HepG2 (cell line): Measurements from ENCODE around the gene AUP1. TPM values are rescaled to one million over a fixed set of nuclear protein-coding genes. Genes with fewer than 3 reads are reported as not detected.
A peak's percentile ranks its signal among the peaks of the same experiment; 100 is the strongest.

ENCODE experiments used
- GLI4 ChIP-seq: sonication (generic); formaldehyde crosslinking; IDR thresholded peaks from 2 replicates; pipeline ENCODE4 v1.5.1; 2020; ENCODE audit warnings: missing genetic modification reagents, mild to moderate bottlenecking, moderate library complexity, borderline replicate concordance
- HDAC2 ChIP-seq: sonication (generic); formaldehyde crosslinking; IDR thresholded peaks from 2 replicates; pipeline ENCODE4 v1.4.0; 2020; ENCODE audit warnings: missing genetic modification reagents
- HNRNPH1 ChIP-seq: fragments of 200-400 bp; formaldehyde crosslinking; optimal IDR thresholded peaks from 2 replicates; pipeline ENCODE3; 2017; ENCODE audit warnings: mild to moderate bottlenecking, low read depth, low read length
- HNRNPK ChIP-seq: fragments of 200-400 bp; formaldehyde crosslinking; IDR thresholded peaks from 2 replicates; pipeline ENCODE4 v1.6.1; 2018; ENCODE audit warnings: low read length, low read depth, moderate library complexity, mild to moderate bottlenecking; ENCODE audit not compliant: poor library complexity, severe bottlenecking
- KLF16 ChIP-seq, 2 experiments: sonication (generic) in 1 of 2; formaldehyde crosslinking in 1 of 2; IDR thresholded peaks; 2 replicates each; pipeline versions ENCODE4 v1.6.1 to v1.8.0; 2016 to 2023; ENCODE audit warnings: missing genetic modification reagents in 2 of 2, missing compliant biosample characterization in 1 of 2
- NFKB2 ChIP-seq: sonication (generic); formaldehyde crosslinking; IDR thresholded peaks from 2 replicates; pipeline ENCODE4 v1.4.0; 2020; ENCODE audit warnings: missing genetic modification reagents, borderline replicate concordance
- ONECUT2 ChIP-seq: sonication (generic); formaldehyde crosslinking; IDR thresholded peaks from 2 replicates; pipeline ENCODE4 v1.4.0; 2020; ENCODE audit warnings: missing genetic modification reagents
- SNAI1 ChIP-seq: sonication (generic); formaldehyde crosslinking; IDR thresholded peaks from 2 replicates; pipeline ENCODE4 v1.5.0; 2020; ENCODE audit warnings: mild to moderate bottlenecking, missing genetic modification reagents, borderline replicate concordance
- TBX2 ChIP-seq: sonication (generic); formaldehyde crosslinking; IDR thresholded peaks from 2 replicates; pipeline ENCODE4 v1.5.0; 2020; ENCODE audit warnings: missing genetic modification reagents, mild to moderate bottlenecking, borderline replicate concordance
- YY1 ChIP-seq: IDR thresholded peaks from 2 replicates; pipeline ENCODE4 v1.6.1; 2011; ENCODE audit warnings: low read length, low read depth, moderate library complexity, mild to moderate bottlenecking; ENCODE audit not compliant: insufficient read depth, insufficient replicate concordance
- ZMAT3 ChIP-seq: sonication (generic); formaldehyde crosslinking; conservative IDR thresholded peaks from 2 replicates; pipeline ENCODE4 v1.7.0; 2021; ENCODE audit warnings: missing genetic modification reagents
- ZNF260 ChIP-seq: sonication (generic); formaldehyde crosslinking; IDR thresholded peaks from 2 replicates; pipeline ENCODE4 v1.4.0; 2020; ENCODE audit warnings: missing genetic modification reagents, low read depth, mild to moderate bottlenecking, borderline replicate concordance
- ZNF292 ChIP-seq: sonication (generic); formaldehyde crosslinking; IDR thresholded peaks from 2 replicates; pipeline ENCODE4 v1.8.1; 2022; ENCODE audit warnings: mild to moderate bottlenecking, low read depth, missing genetic modification reagents, borderline replicate concordance
- ZNF383 ChIP-seq: sonication (generic); formaldehyde crosslinking; IDR thresholded peaks from 2 replicates; pipeline ENCODE4 v1.4.0; 2020; ENCODE audit warnings: missing genetic modification reagents, mild to moderate bottlenecking, borderline replicate concordance
- ZNF484 ChIP-seq: sonication (generic); formaldehyde crosslinking; IDR thresholded peaks from 2 replicates; pipeline ENCODE4 v1.5.1; 2020; ENCODE audit warnings: mild to moderate bottlenecking, low read depth, missing genetic modification reagents, borderline replicate concordance
- ZNF501 ChIP-seq: sonication (generic); formaldehyde crosslinking; IDR thresholded peaks from 2 replicates; pipeline ENCODE4 v1.5.1; 2020; ENCODE audit warnings: mild to moderate bottlenecking, moderate library complexity, missing genetic modification reagents
- ZNF543 ChIP-seq: sonication (generic); formaldehyde crosslinking; IDR thresholded peaks from 2 replicates; pipeline ENCODE4 v1.4.0; 2020; ENCODE audit warnings: mild to moderate bottlenecking, missing genetic modification reagents
- polyA plus RNA-seq, 8 experiments: library from polyadenylated mRNA; depleted of rRNA in 3 of 8; stranded (reverse) in 7 of 8; unstranded in 1 of 8; fragments of >200 nt; fragmentation: Illumina TruSeq in 4 of 8; extraction: Trizol in 4 of 8; gene quantifications; 2 replicates each; pipeline versions ENCODE4 v1.2.1 to v1.2.3, GENCODE V29; 2011 to 2016; ENCODE audit warnings: low read depth in 4 of 8, missing spikeins in 1 of 8, mixed read lengths in 1 of 8; ENCODE audit not compliant: insufficient read depth in 1 of 8
- total RNA-seq, 5 experiments: library from RNA; depleted of rRNA; stranded (reverse); fragments of >200 nt; fragmentation: Illumina TruSeq; extraction: Trizol; gene quantifications; 2 replicates each; pipeline ENCODE4 v1.2.3, GENCODE V29; 2016; ENCODE audit warnings: low read depth in 1 of 5
- TF ChIP-seq, protein P1 (sequence below): sonication (generic); formaldehyde crosslinking; IDR thresholded peaks from 2 replicates; pipeline ENCODE4 v1.4.0; 2020; ENCODE audit warnings: missing genetic modification reagents; ENCODE audit errors: not compliant biosample characterization
- TF ChIP-seq, protein P2 (sequence below), 2 experiments: sonication (generic) in 1 of 2; formaldehyde crosslinking in 1 of 2; IDR thresholded peaks; 2 replicates each; pipeline versions ENCODE4 v1.5.1 to v1.6.1; 2011 to 2020; ENCODE audit warnings: borderline replicate concordance in 1 of 2, low read depth in 1 of 2, low read length in 1 of 2, mild to moderate bottlenecking in 1 of 2, missing genetic modification reagents in 1 of 2, moderate library complexity in 1 of 2
- TF ChIP-seq, protein P3 (sequence below): sonication (generic); formaldehyde crosslinking; IDR thresholded peaks from 2 replicates; pipeline ENCODE4 v1.5.1; 2020; ENCODE audit warnings: missing genetic modification reagents, mild to moderate bottlenecking, borderline replicate concordance
- TF ChIP-seq, protein P4 (sequence below): sonication (generic); formaldehyde crosslinking; IDR thresholded peaks from 2 replicates; pipeline ENCODE4 v1.4.0; 2020; ENCODE audit warnings: missing genetic modification reagents, borderline replicate concordance

The AUP1 gene
- total and polyA plus RNA-seq, 2 of the 13 experiments (the other 11 are each of a cell fraction or from before 2014, with no cell fraction given) = 174 to 267 TPM

DNA sequence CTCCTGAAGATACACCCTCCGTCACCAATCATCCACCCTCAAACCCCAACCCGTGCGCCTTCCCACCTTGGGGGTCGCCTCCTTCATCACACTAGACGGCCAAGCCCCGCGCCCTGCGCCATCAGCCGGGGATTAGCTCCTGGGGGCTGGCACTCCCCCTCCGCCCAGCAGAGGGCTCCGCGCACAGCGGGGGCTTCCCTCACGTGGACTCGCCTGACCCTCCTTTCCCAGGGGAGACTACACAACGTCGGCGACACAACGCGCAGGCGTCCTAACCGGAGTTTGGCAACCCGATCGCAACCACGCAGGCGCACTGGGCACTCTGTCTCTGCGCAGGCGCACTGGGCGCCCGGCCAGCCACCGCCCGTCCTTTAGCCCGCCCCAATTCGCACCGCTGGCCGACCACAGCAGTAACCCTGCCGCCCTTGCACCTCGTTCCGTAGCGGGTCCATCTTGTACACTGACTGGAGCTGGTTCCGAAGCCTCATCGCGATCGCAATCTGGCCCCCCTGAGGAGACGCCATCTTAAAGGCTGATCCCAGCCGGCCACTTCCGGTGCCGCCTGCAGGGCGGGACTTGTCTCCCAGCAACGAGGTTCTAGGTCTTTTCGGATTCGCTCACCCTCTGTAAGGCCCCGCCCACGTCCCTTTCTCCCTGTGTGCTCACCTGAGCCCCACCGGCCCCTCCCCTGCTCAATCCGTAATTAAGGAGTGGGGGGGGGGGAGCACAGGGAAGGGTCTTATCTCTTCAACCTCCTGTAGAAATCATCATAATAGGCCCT lies 22.2 kb downstream of the AUP1 start, which contains the start of gene PCGF1 (continued):
- TF ChIP-seq NFKB2 (CRISPR knock-in tag) = peak; percentile 91; the same call in 1 of the 2 replicates
- TF ChIP-seq ZNF383 (CRISPR knock-in tag) = peak; percentile 97
- no peak; the same call in 1 of the 2 replicates for TF ChIP-seq ZNF260
- TF ChIP-seq ZNF292 = peak; percentile 57; the same call in 1 of the 2 replicates
- TF ChIP-seq TBX2 (CRISPR knock-in tag) = peak; percentile 78
- TF ChIP-seq ZNF501 = peak; percentile 90
- no peak for TF ChIP-seq ONECUT2 (CRISPR knock-in tag)
- TF ChIP-seq KLF16 (CRISPR knock-in tag; IDR thresholded peaks at IDR 0.05) = peak in 1 of 2 experiments; percentile 97; a peak in 2 of 4 replicates
- TF ChIP-seq HNRNPK = peak; percentile 69
- peak; percentile 96 for TF ChIP-seq ZNF543 (CRISPR knock-in tag)
- TF ChIP-seq, protein P1, sequence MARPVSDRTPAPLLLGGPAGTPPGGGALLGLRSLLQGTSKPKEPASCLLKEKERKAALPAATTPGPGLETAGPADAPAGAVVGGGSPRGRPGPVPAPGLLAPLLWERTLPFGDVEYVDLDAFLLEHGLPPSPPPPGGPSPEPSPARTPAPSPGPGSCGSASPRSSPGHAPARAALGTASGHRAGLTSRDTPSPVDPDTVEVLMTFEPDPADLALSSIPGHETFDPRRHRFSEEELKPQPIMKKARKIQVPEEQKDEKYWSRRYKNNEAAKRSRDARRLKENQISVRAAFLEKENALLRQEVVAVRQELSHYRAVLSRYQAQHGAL (CRISPR knock-in tag) = no peak
- TF ChIP-seq, protein P2, sequence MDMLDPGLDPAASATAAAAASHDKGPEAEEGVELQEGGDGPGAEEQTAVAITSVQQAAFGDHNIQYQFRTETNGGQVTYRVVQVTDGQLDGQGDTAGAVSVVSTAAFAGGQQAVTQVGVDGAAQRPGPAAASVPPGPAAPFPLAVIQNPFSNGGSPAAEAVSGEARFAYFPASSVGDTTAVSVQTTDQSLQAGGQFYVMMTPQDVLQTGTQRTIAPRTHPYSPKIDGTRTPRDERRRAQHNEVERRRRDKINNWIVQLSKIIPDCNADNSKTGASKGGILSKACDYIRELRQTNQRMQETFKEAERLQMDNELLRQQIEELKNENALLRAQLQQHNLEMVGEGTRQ (IDR thresholded peaks at IDR 0.05; ENCODE audit: low read depth, low read length) = peak; percentile 82
- TF ChIP-seq, protein P2 (CRISPR knock-in tag; IDR thresholded peaks at IDR 0.05; ENCODE audit: borderline replicate concordance) = peak; percentile 81
- TF ChIP-seq, protein P3, sequence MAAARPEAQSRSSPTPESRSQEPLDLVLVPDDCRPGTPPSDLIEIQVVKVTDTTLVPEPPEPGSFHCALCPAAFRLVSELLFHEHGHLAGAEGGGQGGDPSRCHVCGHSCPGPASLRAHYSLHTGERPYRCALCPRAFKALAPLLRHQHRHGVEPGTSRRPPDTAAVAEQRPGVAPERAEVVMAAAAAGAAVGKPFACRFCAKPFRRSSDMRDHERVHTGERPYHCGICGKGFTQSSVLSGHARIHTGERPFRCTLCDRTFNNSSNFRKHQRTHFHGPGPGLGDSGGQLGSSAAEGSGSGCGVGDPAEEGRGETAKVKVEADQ (CRISPR knock-in tag) = peak; percentile 93
- TF ChIP-seq YY1 = peak; percentile 97
- peak; percentile 36; the same call in 1 of the 2 replicates for TF ChIP-seq ZMAT3 (CRISPR knock-in tag)
- TF ChIP-seq, protein P4, sequence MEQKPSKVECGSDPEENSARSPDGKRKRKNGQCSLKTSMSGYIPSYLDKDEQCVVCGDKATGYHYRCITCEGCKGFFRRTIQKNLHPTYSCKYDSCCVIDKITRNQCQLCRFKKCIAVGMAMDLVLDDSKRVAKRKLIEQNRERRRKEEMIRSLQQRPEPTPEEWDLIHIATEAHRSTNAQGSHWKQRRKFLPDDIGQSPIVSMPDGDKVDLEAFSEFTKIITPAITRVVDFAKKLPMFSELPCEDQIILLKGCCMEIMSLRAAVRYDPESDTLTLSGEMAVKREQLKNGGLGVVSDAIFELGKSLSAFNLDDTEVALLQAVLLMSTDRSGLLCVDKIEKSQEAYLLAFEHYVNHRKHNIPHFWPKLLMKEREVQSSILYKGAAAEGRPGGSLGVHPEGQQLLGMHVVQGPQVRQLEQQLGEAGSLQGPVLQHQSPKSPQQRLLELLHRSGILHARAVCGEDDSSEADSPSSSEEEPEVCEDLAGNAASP (CRISPR knock-in tag) = peak; percentile 97
- peak; percentile 74 for TF ChIP-seq HDAC2
- 0 out of 2 replicates have a peak, but pooled peaks have one; percentile 0 for TF ChIP-seq SNAI1 (CRISPR knock-in tag)
- TF ChIP-seq ZNF484 (CRISPR knock-in tag) = peak; percentile 53; the same call in 1 of the 2 replicates
- TF ChIP-seq HNRNPH1 = no peak
- no peak; the same call in 1 of the 2 replicates for TF ChIP-seq GLI4 (CRISPR knock-in tag)
